Esophagus squamous epithelium (tissue), 5 donors: Measurements from ENCODE around the gene C19orf18. TPM values are rescaled to one million over a fixed set of nuclear protein-coding genes. Genes with fewer than 3 reads are reported as not detected.
A peak's percentile ranks its signal among the peaks of the same experiment; 100 is the strongest.

Experiments
- DNase-seq: peaks from one replicate; lab custom pipeline; 2025; lab: John Stamatoyannopoulos, UW
- H3K27ac ChIP-seq, 4 donors: fragments of 200-600 bp; sonication (generic); one replicate each; pipeline ENCODE4 v1.5.1; 2016 to 2019; ENCODE audit warnings: mild to moderate bottlenecking in 1 of 4
- H3K27me3 ChIP-seq, 4 donors: fragments of 200-600 bp; sonication (generic); 1 replicate in 3 of 4; 2 replicates in 1 of 4; pipeline versions ENCODE4 v1.5.1 to v1.6.0; 2017 to 2021; ENCODE audit warnings: antibody characterized with exemption in 1 of 4
- H3K36me3 ChIP-seq, 3 donors: fragments of 200-600 bp; sonication (generic); one replicate each; pipeline ENCODE4 v1.5.1; 2016 to 2019
- H3K4me1 ChIP-seq, 3 donors: fragments of 200-600 bp; sonication (generic); one replicate each; pipeline ENCODE4 v1.5.1; 2017 to 2019
- H3K4me3 ChIP-seq, 4 donors: fragments of 200-600 bp; sonication (generic); 1 replicate in 3 of 4; 2 replicates in 1 of 4; pipeline ENCODE4 v1.5.1; 2016 to 2019; ENCODE audit warnings: mild to moderate bottlenecking in 2 of 4, moderate library complexity in 1 of 4
- H3K9me3 ChIP-seq, 3 donors: fragments of 200-600 bp; sonication (generic); one replicate each; pipeline ENCODE4 v1.5.1; 2016 to 2019
- POLR2A ChIP-seq, 4 donors: fragments of 450-650 bp; IDR thresholded peaks; one replicate each; pipeline ENCODE4 v1.6.1; 2017; ENCODE audit warnings: antibody characterized with exemption in 4 of 4, mild to moderate bottlenecking in 4 of 4, moderate library complexity in 3 of 4
- WGBS, 2 donors: methylation state at CpG; one replicate each; pipeline ENCODE4 v1.1.5; 2018; 5-methylcytosine and 5-hydroxymethylcytosine counted together
- intact Hi-C: fragments of 100-400 bp; cut with DNase I; formaldehyde crosslinking; loops from one replicate; pipeline ENCODE4 v1.15.0; 2022
- total RNA-seq, 4 donors: library from RNA; depleted of rRNA; stranded (reverse); fragments of >200 nt; gene quantifications; one replicate each; pipeline ENCODE4 v1.1.0, GENCODE V29; 2016
- TF ChIP-seq, protein P1 (sequence below), 6 experiments: fragments of 450-650 bp in 4 of 6; fragments of 200-600 bp in 2 of 6; sonication (generic) in 2 of 6; IDR thresholded peaks; one replicate each; pipeline ENCODE4 v1.5.1; 2016 to 2019; ENCODE audit warnings: antibody characterized with exemption in 6 of 6, mild to moderate bottlenecking in 4 of 6, moderate library complexity in 4 of 6
- donor health status: DM: yes; HTN: yes; CAD: no.

Gene C19orf18
- total RNA-seq, 4 donors from 2014 or later = 0.44 to 0.57 TPM; not detected in 2

- peaks cover 6 to 39% (median 10%) of the 10 kb centered on the region in 3 donors for H3K4me1 ChIP-seq
- peaks cover 0 to 82% (median 72%) of the 10 kb centered on the region in 3 donors for H3K9me3 ChIP-seq
- 31 to 34% methylated on average over 14 to 16 of the region's 31 CpGs for WGBS, 2 donors
- TF ChIP-seq POLR2A (IDR thresholded peaks at IDR 0.05) = no peak
- TF ChIP-seq, protein P1, sequence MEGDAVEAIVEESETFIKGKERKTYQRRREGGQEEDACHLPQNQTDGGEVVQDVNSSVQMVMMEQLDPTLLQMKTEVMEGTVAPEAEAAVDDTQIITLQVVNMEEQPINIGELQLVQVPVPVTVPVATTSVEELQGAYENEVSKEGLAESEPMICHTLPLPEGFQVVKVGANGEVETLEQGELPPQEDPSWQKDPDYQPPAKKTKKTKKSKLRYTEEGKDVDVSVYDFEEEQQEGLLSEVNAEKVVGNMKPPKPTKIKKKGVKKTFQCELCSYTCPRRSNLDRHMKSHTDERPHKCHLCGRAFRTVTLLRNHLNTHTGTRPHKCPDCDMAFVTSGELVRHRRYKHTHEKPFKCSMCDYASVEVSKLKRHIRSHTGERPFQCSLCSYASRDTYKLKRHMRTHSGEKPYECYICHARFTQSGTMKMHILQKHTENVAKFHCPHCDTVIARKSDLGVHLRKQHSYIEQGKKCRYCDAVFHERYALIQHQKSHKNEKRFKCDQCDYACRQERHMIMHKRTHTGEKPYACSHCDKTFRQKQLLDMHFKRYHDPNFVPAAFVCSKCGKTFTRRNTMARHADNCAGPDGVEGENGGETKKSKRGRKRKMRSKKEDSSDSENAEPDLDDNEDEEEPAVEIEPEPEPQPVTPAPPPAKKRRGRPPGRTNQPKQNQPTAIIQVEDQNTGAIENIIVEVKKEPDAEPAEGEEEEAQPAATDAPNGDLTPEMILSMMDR (IDR thresholded peaks at IDR 0.05) = no peak
- H3K27me3 ChIP-seq = no peaks in the 10 kb centered on the region
- peak overlapping the region; percentile 94 to 98 (median 95) for H3K27ac ChIP-seq
- DNase-seq = no peak
- H3K36me3 ChIP-seq = peaks cover 19 to 68% (median 35%) of the 10 kb centered on the region in 3 donors
- peak overlapping the region; percentile 72 to 99 (median 90) for H3K4me3 ChIP-seq
- intact Hi-C loops = loop anchor here (10.0 kb wide), 1 partner anchor 638 kb away; the partner anchor contains the start of genes TRAPPC2B and ZNF547
These were observed 29.0 kb upstream of the C19orf18 start for GRCh38 chr19:58003174-58003828.

GRCh38 chr19:58002384-58003173, 28.2 kb upstream of the C19orf18 start, which contains the start of gene ZNF606:
Gene ZNF606, minus strand, starts transcription at chr19:58002820. Its CDS starts 1,501 bp downstream, at chr19:58001319.
- 0% methylated on average over 5 to 12 of the region's 91 CpGs for WGBS, 2 donors
- TF ChIP-seq POLR2A (IDR thresholded peaks at IDR 0.05) = peak in 2 of 4 donors; percentile 62 to 78
- TF ChIP-seq, protein P1 (IDR thresholded peaks at IDR 0.05) = peak in 1 of 6 experiments; percentile 21
- DNase-seq = peak; percentile 18

GRCh38 chr19:58001895-58002369, 27.6 kb upstream of the C19orf18 start:
- peaks cover 6 to 37% (median 10%) of the 10 kb centered on the region in 3 donors for H3K4me1 ChIP-seq
- TF ChIP-seq POLR2A (IDR thresholded peaks at IDR 0.05) = no peak
- TF ChIP-seq, protein P1 (IDR thresholded peaks at IDR 0.05) = no peak
- DNase-seq = no peak
- H3K36me3 ChIP-seq = peaks cover 19 to 76% (median 35%) of the 10 kb centered on the region in 3 donors
- intact Hi-C loops = loop anchor here (10.0 kb wide), 1 partner anchor 637 kb away; the partner anchor contains the start of genes TRAPPC2B and ZNF547
- peak overlapping the region; percentile 72 to 99 (median 90) for H3K4me3 ChIP-seq
- H3K9me3 ChIP-seq = peaks cover 0 to 79% (median 63%) of the 10 kb centered on the region in 3 donors
- whole genome bisulfite sequencing, 2 donors = 6 to 13% methylated on average over 12 to 20 of the region's 23 CpGs
- no peaks in the 10 kb centered on the region for H3K27me3 ChIP-seq
- peak overlapping the region; percentile 94 to 98 (median 95) for H3K27ac ChIP-seq

More at GRCh38 chr19:58002384-58003173, 28.2 kb upstream of the C19orf18 start, which contains the start of gene ZNF606:
- Histone ChIP-seq H3K4me1 (peaks cover 6 to 37% (median 10%) of the 10 kb centered on the region in 3 donors), H3K27me3 (no peaks in the 10 kb centered on the region), H3K36me3 (peaks cover 19 to 75% (median 35%) of the 10 kb centered on the region in 3 donors), H3K9me3 (peaks cover 0 to 80% (median 65%) of the 10 kb centered on the region in 3 donors), H3K4me3 (peak within 1 kb of the TSS; percentile 72 to 99 (median 90)), H3K27ac (peak within 1 kb of the TSS; percentile 94 to 98 (median 95))
- intact Hi-C loops = loop anchor here (10.0 kb wide), 1 partner anchor 638 kb away; the partner anchor contains the start of genes TRAPPC2B and ZNF547

DNA sequence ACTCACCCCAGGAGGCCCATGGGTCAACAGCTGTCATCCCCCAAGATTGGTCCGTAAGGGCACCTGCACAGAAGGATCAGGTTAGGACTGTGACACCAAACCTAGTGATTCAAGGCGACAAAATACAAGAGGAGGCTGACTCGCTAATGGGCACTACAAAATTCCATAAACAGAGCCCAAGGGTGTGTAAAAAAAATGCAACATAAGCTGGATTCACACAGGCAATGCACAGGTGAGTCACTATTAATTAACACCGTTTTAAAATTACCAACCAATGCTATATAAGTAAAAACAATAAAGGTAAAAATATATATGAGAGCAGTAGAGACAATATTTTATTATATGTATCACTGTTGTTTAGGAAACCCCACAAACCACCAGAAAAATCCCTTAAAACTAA, 26.3 kb upstream of the C19orf18 start:
- Histone ChIP-seq H3K27me3 (no peaks in the 10 kb centered on the region), H3K4me3 (no peak overlapping the region), H3K27ac (no peak overlapping the region), H3K4me1 (peaks cover 6 to 37% (median 10%) of the 10 kb centered on the region in 3 donors), H3K36me3 (peaks cover 19 to 76% (median 31%) of the 10 kb centered on the region in 3 donors), H3K9me3 (peaks cover 0 to 79% (median 62%) of the 10 kb centered on the region in 3 donors)
- WGBS, 2 donors = 85 to 93% methylated on average over 4 of the region's 4 CpGs
- intact Hi-C loops = loop anchor here (10.0 kb wide), 1 partner anchor 636 kb away; the partner anchor contains the start of genes TRAPPC2B and ZNF547
- no peak for DNase-seq
- TF ChIP-seq, protein P1 (IDR thresholded peaks at IDR 0.05) = no peak
- TF ChIP-seq POLR2A (IDR thresholded peaks at IDR 0.05) = no peak
